Right lobe of liver (tissue), 6 donors: ENCODE measurements around the gene HTRA1. TPM values are rescaled to one million over a fixed set of nuclear protein-coding genes. Genes with fewer than 3 reads are reported as not detected.

Experiments used
- ATAC-seq, 4 donors: fragments of 200-7000 bp; cut with Tn5 transposase; one replicate each; pipeline ENCODE4 v1.9.1; 2020; ENCODE audit warnings: mild to moderate bottlenecking in 4 of 4, moderate library complexity in 4 of 4
- DNase-seq, 3 donors: peaks; one replicate each; pipeline ENCODE4 v3.0.0-alpha.2; 2020
- H3K27ac ChIP-seq, 3 donors: fragments of 200-600 bp; one replicate each; pipeline ENCODE4 v1.8.0; 2022
- H3K27me3 ChIP-seq, 2 donors: fragments of 200-600 bp; one replicate each; pipeline ENCODE4 v1.8.0; 2022
- H3K36me3 ChIP-seq, 4 donors: fragments of 200-600 bp; sonication (generic) in 1 of 4; one replicate each; pipeline versions ENCODE4 v1.5.1 to v1.8.0; 2017 to 2022; ENCODE audit warnings: control low read depth in 1 of 4
- H3K4me1 ChIP-seq, 4 donors: fragments of 200-600 bp; sonication (generic) in 1 of 4; one replicate each; pipeline versions ENCODE4 v1.5.1 to v1.8.0; 2017 to 2022; ENCODE audit warnings: control low read depth in 1 of 4
- H3K4me3 ChIP-seq, 3 donors: fragments of 200-600 bp; one replicate each; pipeline ENCODE4 v1.8.0; 2022
- H3K9me3 ChIP-seq, 4 donors: fragments of 200-600 bp; sonication (generic) in 1 of 4; one replicate each; pipeline versions ENCODE4 v1.5.1 to v1.8.0; 2017 to 2022; ENCODE audit warnings: control low read depth in 1 of 4
- CTCF ChIP-seq, 4 donors: fragments of 200-600 bp in 3 of 4; fragments of 450-650 bp in 1 of 4; IDR thresholded peaks; one replicate each; pipeline versions ENCODE4 v1.5.1 to v1.8.0; 2016 to 2022; ENCODE audit warnings: antibody characterized with exemption in 4 of 4, mild to moderate bottlenecking in 2 of 4
- POLR2A ChIP-seq: fragments of 450-650 bp; IDR thresholded peaks from one replicate; pipeline ENCODE4 v1.6.1; 2017; ENCODE audit warnings: antibody characterized with exemption, mild to moderate bottlenecking
- WGBS: methylation state at CpG from one replicate; pipeline ENCODE4 v1.1.6; 2018; ENCODE audit warnings: low coverage, low lambda C conversion rate; ENCODE audit not compliant: insufficient coverage; ENCODE audit errors: missing lambda C conversion rate; 5-methylcytosine and 5-hydroxymethylcytosine counted together
- intact Hi-C, 2 donors: fragments of 100-400 bp; cut with DNase I; formaldehyde crosslinking; loops; one replicate each; pipeline versions ENCODE4 v1.11.2 to v1.14.1; 2022
- total RNA-seq, 6 experiments: library from RNA; depleted of rRNA in 2 of 6; stranded (reverse); fragments of >200 nt in 2 of 6; fragmentation: NEBNext Ultra II Directional in 3 of 6; extraction: Animal tissue kit (Norgen Biotek cat#: 25700) in 3 of 6; gene quantifications; one replicate each; pipeline versions ENCODE4 v1.1.0 to v1.2.4, GENCODE V29; 2016 to 2023
- donor health status: DM: no; HTN: yes; CAD: no.
- donor health status: DM: no; HTN: no; CAD: no.
- donor health status: DM: no; HTN: no; CAD: no.
- donor health status: DM: no; HTN: yes; CAD: no.
- donor health status: DM: no; HTN: yes; CAD: no.

Gene HTRA1
- total RNA-seq, 6 experiments from 2014 or later: 91.9 to 224 (median 134) TPM

DNA sequence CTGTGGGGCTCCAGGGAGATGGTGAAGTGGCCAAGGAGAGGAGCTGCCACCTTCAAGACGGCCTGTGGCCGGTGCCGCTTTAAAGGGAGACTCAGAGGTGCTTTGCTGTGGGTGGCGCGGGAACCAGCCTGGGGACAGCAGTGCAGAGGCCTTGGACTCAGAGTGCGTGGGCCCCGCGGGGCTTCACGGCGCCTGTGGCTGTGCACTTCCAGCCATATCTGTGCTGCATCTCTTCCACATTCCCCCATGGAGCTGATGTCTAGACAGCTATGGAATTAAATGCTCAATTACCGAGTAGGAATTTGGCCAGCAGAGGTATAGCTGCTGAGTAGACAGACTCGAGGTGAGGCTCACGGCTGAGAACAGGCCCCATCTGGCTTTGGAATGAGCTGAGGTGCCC, 41.7 kb downstream of the HTRA1 start:
- WGBS: 94% methylated on average over 5 of the region's 13 CpGs
- ATAC-seq (no peak), DNase-seq (no peak)
- Histone ChIP-seq H3K4me1 (no peaks in the 10 kb centered on the region), H3K4me3 (no peak overlapping the region), H3K27ac (no peak overlapping the region), H3K36me3 (peaks cover 0 to 4% (median 0%) of the 10 kb centered on the region in 4 donors), H3K27me3 (no peaks in the 10 kb centered on the region), H3K9me3 (no peaks in the 10 kb centered on the region)
- intact Hi-C loops: loop anchor here in 1 of 2 donors (10.0 kb wide), 1 partner anchor 72 kb away; no protein-coding TSS in a partner anchor
- TF ChIP-seq POLR2A: no peak
- no peak for TF ChIP-seq CTCF (IDR thresholded peaks at IDR 0.05)

GRCh38 chr10:122503886-122504609, 42.7 kb downstream of the HTRA1 start:
- no peaks in the 10 kb centered on the region for H3K27me3 ChIP-seq
- intact Hi-C loops: loop anchor here in 1 of 2 donors (10.0 kb wide), 1 partner anchor 71 kb away; no protein-coding TSS in a partner anchor
- H3K4me1 ChIP-seq: no peaks in the 10 kb centered on the region
- no peaks in the 10 kb centered on the region for H3K9me3 ChIP-seq
- DNase-seq: no peak
- no peak overlapping the region for H3K4me3 ChIP-seq
- H3K27ac ChIP-seq: no peak overlapping the region
- WGBS: 79% methylated on average over 5 of the region's 17 CpGs
- no peak for ATAC-seq
- peaks cover 0 to 5% (median 2%) of the 10 kb centered on the region in 4 donors for H3K36me3 ChIP-seq
- TF ChIP-seq POLR2A (no peak), CTCF (IDR thresholded peaks at IDR 0.05) (no peak)

DNA sequence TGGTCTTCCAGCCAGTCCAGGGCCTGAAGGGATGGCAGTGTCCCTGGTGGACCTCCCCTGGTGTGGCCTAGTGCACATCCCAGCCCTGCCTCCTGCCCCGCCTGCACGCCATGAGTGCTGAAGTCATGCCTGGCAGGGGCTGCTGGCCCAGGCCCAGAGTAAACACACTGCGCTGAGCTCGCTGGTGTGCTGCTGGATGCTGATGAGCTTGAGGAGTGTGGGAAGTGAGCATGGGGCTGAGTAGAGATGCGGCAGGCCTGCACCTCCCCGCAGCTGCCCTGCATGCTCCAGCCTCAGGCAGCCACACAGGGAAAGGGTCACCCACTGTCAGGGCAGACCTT, 43.2 kb downstream of the HTRA1 start:
- ATAC-seq (peak; percentile 96 to 99 (median 98)), DNase-seq (peak; percentile 88 to 90 (median 89))
- intact Hi-C loops: loop anchor here in 1 of 2 donors (10.0 kb wide), 1 partner anchor 70 kb away; no protein-coding TSS in a partner anchor
- Histone ChIP-seq H3K27me3 (no peaks in the 10 kb centered on the region), H3K36me3 (peaks cover 0 to 5% (median 2%) of the 10 kb centered on the region in 4 donors), H3K9me3 (no peaks in the 10 kb centered on the region), H3K27ac (no peak overlapping the region), H3K4me3 (no peak overlapping the region), H3K4me1 (no peaks in the 10 kb centered on the region)
- TF ChIP-seq POLR2A (no peak), CTCF (IDR thresholded peaks at IDR 0.05) (no peak)
- no CpG with 5 or more reads among the region's 6 CpGs for WGBS

DNA sequence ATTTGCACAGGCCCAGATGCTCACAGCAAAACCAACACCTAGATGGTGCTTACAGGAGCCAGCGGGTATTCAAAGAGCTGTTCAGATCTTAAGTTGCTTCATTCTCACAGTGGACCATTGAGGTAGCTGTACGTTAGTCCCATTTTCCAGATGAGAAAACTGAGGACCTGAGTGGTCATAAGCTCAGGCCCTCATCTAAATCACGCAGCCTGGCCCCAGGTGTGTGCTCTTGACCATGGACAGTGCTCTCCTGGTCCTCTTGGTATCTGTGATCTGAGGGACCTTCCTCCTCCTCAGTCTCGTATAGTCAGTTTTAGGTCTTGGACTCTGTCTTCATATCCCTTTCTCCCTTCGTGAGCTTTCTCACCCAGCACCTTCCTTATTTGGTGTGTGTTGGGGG, 43.7 kb downstream of the HTRA1 start:
- no peak for DNase-seq
- H3K27ac ChIP-seq: no peak overlapping the region
- no peaks in the 10 kb centered on the region for H3K9me3 ChIP-seq
- intact Hi-C loops: loop anchor here in 1 of 2 donors (10.0 kb wide), 1 partner anchor 70 kb away; no protein-coding TSS in a partner anchor
- H3K4me3 ChIP-seq: no peak overlapping the region
- no peak for TF ChIP-seq CTCF (IDR thresholded peaks at IDR 0.05)
- TF ChIP-seq POLR2A: no peak
- 73% methylated on average over 3 of the region's 5 CpGs for WGBS
- peaks cover 0 to 5% (median 2%) of the 10 kb centered on the region in 4 donors for H3K36me3 ChIP-seq
- H3K4me1 ChIP-seq: no peaks in the 10 kb centered on the region
- ATAC-seq: no peak
- H3K27me3 ChIP-seq: no peaks in the 10 kb centered on the region
